Posterior vena cava (tissue), 2 donors: ENCODE measurements around the gene SCN8A. TPM values are rescaled to one million over a fixed set of nuclear protein-coding genes. Genes with fewer than 3 reads are reported as not detected.

ENCODE experiments used
- DNase-seq: peaks from one replicate; pipeline ENCODE4 v3.0.0-alpha.2; 2020; ENCODE audit warnings: low spot score
- intact Hi-C, 2 donors: fragments of 100-400 bp; cut with DNase I; formaldehyde crosslinking; loops; one replicate each; pipeline versions ENCODE4 v1.14.1 to v1.14.2; 2022 to 2023
- total RNA-seq, 2 donors: library from RNA; stranded (reverse); fragmentation: NEBNext Ultra II Directional; extraction: Animal tissue kit (Norgen Biotek cat#: 25700); gene quantifications; one replicate each; pipeline ENCODE4 v1.2.1, GENCODE V29; 2021
- donor health status: DM: yes; HTN: yes; CAD: no.
- donor health status: DM: yes; HTN: yes; CAD: no.

The SCN8A gene
- total RNA-seq, 2 donors from 2014 or later: 0.65 to 0.81 TPM

- intact Hi-C loops: no loop called here
- DNase-seq: no peak
Observed at GRCh38 chr12:51839310-51839947, 248.4 kb downstream of the SCN8A start.

- DNase-seq: no peak
- intact Hi-C loops: no loop called here
Observed at GRCh38 chr12:51840966-51841365, 249.9 kb downstream of the SCN8A start.

GRCh38 chr12:51841727-51842126, 250.7 kb downstream of the SCN8A start:
- no peak for DNase-seq
- intact Hi-C loops: no loop called here

GRCh38 chr12:51844854-51845253, 253.8 kb downstream of the SCN8A start:
- no peak for DNase-seq
- intact Hi-C loops: loop anchor here in 1 of 2 donors (5.0 kb wide), 1 partner anchor 912 kb away; no protein-coding TSS in a partner anchor

GRCh38 chr12:51845482-51845881, 254.4 kb downstream of the SCN8A start:
- intact Hi-C loops: loop anchor here in 1 of 2 donors (5.0 kb wide), 1 partner anchor 912 kb away; no protein-coding TSS in a partner anchor
- no peak for DNase-seq

- intact Hi-C loops: loop anchor here in 1 of 2 donors (5.0 kb wide), 1 partner anchor 911 kb away; no protein-coding TSS in a partner anchor
- DNase-seq: no peak
Observed at GRCh38 chr12:51846271-51846691, 255.2 kb downstream of the SCN8A start.

GRCh38 chr12:51846911-51847642, 256.0 kb downstream of the SCN8A start:
- no peak for DNase-seq
- intact Hi-C loops: loop anchor here in 1 of 2 donors (5.0 kb wide), 1 partner anchor 910 kb away; no protein-coding TSS in a partner anchor

GRCh38 chr12:51847643-51848325, 256.8 kb downstream of the SCN8A start:
- DNase-seq: no peak
- intact Hi-C loops: loop anchor here in 1 of 2 donors (5.0 kb wide), 1 partner anchor 910 kb away; no protein-coding TSS in a partner anchor

- intact Hi-C loops: loop anchor here in 1 of 2 donors (5.0 kb wide), 1 partner anchor 909 kb away; no protein-coding TSS in a partner anchor
- DNase-seq: no peak
Observed at GRCh38 chr12:51848326-51848727, 257.3 kb downstream of the SCN8A start, which contains the start of gene FIGNL2. TSS of gene FIGNL2 (minus strand) at chr12:51848718. CDS start at chr12:51822413, 26,305 bp downstream.

- intact Hi-C loops: loop anchor here in 1 of 2 donors (5.0 kb wide), 1 partner anchor 908 kb away; no protein-coding TSS in a partner anchor
- no peak for DNase-seq
Observed at GRCh38 chr12:51848841-51849735, 258.1 kb downstream of the SCN8A start.

GRCh38 chr12:51850081-51850964, 259.3 kb downstream of the SCN8A start:
- no peak for DNase-seq
- intact Hi-C loops: loop anchor here in 1 of 2 donors (1.0 kb wide), 1 partner anchor 28 kb away; no protein-coding TSS in a partner anchor

GRCh38 chr12:51850965-51851299, 259.9 kb downstream of the SCN8A start:
- no peak for DNase-seq
- intact Hi-C loops: loop anchor here in 1 of 2 donors (1.0 kb wide), 1 partner anchor 27 kb away; no protein-coding TSS in a partner anchor

GRCh38 chr12:51851413-51852124, 260.5 kb downstream of the SCN8A start:
- intact Hi-C loops: no loop called here
- no peak for DNase-seq

- DNase-seq: no peak
- intact Hi-C loops: no loop called here
Observed at GRCh38 chr12:51852404-51853137, 261.5 kb downstream of the SCN8A start.

- intact Hi-C loops: no loop called here
Observed at GRCh38 chr12:51855586-51856428, 264.8 kb downstream of the SCN8A start.

More at GRCh38 chr12:51855586-51856428, 264.8 kb downstream of the SCN8A start:
- peak; percentile 83 for DNase-seq
